NCI-H1417 (cell line): Measurements from ENCODE around the gene EIF3I.
"Not testable (repeated sequence)": the region's sequence is repeated elsewhere in the genome, so short reads cannot be mapped to it uniquely, and the experiment has no call there.

Source experiments
- DNase-seq, 3 experiments: peaks; one replicate each; lab custom pipeline; 2025; lab: John Stamatoyannopoulos, UW

Gene EIF3I

DNA sequence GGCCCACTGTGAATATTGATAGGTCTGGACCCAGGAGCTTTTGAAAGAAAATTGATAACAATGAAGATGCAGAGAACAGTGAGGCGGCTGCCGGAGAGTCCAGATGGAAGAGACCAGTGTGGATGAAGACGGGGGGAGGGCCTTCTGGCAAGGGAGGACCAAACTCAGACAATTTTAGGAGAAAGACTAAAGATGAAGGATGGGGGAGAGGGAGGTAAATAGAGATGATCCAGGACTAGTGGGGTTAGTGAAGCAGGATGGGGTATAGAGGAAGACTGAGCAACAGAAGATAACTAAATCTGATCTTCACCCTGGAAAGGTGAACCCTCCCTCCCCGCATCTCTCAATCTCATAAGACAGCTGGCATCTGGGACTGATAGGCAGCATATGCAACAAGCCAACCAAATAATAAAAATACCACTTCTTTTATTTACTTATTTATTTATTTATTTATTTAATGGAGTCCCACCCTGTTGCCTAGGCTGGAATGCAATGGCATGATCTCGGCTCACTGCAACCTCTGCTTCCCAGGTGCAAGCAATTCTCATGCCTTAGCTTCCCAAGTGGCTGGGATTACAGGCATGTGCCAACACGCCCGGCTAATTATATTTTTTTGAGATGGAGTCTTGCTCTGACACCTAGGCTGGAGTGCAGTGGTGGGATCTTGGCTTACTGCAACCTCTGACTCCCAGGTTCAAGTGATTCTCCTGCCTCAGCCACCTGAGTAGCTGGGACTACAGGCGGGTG lies 10.5 kb downstream of the EIF3I start:
- peak in 2 of 3 experiments; percentile 20 to 54 for DNase-seq

GRCh38 chr1:32234792-32235191 lies 12.6 kb downstream of the EIF3I start:
- no peak for DNase-seq

DNA sequence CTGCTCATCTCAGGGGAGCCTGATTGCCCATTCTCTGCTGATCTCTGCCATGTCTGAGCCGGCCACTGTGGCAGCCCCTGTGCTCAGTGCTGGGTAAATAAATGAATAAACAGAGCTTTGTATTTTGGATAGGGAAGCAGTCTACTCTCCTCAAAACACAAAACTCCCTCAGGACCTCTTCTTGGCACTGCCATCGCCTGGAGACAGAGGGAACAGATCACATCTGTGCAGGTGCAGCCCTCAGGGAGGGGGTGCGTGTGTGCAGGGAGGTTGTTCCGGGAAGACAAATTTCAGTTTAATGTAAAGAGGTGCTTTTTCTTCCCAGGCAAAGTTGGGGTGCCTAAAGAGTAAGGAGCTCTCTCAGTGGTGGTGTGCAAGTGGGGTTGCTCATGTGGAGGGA lies 17.1 kb downstream of the EIF3I start:
- DNase-seq, result peak; percentile 62 to 80 (median 74)

GRCh38 chr1:32239790-32240139 lies 17.6 kb downstream of the EIF3I start:
- DNase-seq, result peak; percentile 60 to 85 (median 84)

DNA sequence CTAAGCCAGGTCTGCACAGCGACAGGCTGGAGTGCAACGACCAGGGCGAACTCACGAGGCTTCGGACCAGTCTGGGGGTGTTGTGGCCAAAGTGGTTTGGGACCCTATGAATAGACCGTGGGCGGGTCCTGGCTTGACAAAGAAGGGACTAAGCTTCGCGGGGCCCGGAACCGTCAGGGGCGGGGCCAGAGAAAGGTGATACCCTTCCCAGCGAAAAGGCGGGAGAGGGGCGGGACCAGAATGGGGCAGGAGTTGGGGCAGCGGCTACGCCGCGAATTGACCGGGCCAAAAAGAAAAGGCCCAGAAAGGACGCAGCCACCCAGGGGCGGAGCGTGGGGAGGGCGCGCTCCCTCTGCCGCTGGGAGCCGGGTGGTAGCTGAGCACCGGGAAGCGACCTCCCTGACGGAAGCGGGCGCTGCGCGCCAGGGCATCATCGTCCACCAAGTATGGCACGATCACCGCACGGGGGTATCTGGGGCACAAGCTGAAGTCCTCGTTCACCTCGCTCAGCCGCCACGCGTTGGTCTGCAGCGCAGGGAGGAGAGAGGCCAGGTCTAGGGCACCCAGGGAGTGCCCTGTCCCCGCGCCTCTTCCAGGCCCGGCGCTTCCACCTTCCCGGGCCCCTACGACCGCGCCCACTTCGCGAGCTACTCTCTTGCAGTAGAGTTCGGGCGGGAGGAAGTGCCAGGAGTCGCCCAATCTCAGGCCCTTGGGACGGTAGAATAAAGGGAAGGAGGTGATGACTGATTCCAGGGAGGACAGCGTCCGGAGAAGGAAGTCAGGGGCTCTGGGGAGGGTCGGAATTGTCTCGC lies 18.1 kb downstream of the EIF3I start:
- DNase-seq, result peak; percentile 86 to 92 (median 92)

DNA sequence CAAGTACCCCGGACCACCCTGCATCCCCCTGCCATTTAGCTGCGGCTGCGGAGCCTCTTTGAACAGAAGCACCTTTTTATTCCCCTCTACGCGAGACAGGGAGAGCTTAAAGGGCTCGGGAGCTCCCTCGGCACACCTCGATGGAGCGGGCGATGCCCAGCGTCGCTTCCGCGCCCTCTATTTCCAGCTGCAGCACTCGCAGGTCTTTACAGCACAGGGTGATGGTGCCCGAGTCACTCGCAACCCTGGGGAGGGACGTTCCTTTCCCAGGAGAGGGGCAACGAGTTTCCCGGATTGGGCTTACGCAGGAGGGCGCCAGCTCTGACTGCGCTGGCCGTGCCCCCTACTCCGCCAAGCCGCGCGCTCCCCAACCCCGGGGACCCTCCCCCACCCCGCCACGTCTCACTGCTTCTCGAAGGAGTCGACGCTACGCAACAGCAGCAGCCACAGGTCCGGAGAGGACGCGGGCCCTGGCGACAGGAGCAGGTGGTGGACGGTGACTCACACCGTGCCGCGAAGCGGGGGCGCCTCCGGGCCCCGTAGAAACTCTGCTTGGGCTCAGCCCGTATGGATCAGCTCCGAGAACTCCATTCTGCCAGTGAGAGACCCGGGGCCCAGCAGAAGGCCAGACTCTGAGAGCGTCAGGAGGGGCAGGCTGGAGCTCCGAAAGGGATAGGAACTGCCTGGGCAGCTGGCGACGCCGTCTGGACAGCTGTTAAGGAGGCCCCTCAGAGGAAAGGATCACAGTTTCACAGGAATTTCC lies 19.0 kb downstream of the EIF3I start:
- peak; percentile 75 to 87 (median 82) for DNase-seq

GRCh38 chr1:32242341-32242851 lies 20.2 kb downstream of the EIF3I start:
- DNase-seq, result peak in 1 of 3 experiments; percentile 28

DNA sequence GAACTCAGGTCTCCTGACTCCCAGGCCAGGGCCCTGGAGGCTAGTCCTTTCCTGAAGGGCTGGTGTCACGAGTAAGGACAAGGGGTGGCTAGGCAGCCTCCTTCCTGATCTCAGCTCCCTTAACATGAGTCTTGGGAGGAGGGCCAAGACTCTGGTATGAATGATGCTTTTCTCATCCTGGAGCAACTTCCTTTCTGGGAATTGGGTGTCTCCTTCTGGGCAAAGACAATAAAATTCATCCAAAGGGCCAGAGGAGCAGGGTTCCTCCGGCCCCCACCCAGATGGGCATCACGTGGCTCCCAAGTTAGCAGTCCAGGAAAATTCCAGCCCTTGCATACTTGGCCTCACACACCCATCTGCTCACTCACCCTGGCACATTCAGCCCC lies 24.7 kb downstream of the EIF3I start, which contains the start of gene FAM167B:
Gene FAM167B, plus strand, starts transcription at position 335 of the 386 bp plus-strand sequence. CDS start 200 bp downstream, outside the sequence.
- DNase-seq, result no peak

GRCh38 chr1:32247452-32247851 lies 25.2 kb downstream of the EIF3I start:
- DNase-seq, result no peak

DNA sequence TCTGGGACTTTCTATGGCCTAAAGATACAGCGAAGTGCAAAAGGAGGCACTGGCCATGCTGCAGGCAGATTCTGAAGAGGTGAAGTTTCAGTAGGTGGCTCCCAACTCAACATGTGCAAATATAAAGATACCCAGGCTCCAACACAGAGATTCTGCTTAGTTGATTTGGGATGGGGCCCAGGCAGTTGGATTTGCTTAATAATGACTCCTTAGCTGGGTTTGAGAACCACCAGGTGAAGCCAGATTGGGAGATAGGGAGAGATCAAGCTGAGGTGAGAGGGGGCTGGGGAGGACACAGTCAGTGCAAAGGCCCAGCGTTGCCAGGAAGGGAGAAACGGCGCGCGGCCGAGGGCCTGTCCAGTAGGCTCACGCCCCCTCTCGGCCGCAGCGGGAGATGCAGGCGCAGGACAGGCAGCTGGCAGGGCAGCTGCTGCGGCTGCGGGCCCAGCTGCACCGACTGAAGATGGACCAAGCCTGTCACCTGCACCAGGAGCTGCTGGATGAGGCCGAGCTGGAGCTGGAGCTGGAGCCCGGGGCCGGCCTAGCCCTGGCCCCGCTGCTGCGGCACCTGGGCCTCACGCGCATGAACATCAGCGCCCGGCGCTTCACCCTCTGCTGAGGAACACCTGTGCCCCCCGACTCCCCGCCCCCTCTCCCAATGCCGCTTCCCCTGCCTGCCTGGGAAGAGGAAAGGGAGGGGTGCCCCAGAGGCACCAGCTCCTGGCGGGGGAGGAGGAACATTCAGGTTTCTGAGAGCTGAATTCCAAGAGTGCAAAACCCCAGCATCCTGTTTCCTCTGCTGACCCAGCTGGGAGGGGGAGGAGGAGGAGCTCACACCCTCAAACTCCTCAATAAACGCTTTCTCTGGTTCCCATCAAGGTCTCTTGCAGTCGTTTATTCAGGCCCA lies 26.0 kb downstream of the EIF3I start:
- DNase-seq, result peak; percentile 77 to 88 (median 77)

- DNase-seq, result peak in 1 of 3 experiments; percentile 11
These were observed 27.8 kb downstream of the EIF3I start for GRCh38 chr1:32249831-32250525.

DNA sequence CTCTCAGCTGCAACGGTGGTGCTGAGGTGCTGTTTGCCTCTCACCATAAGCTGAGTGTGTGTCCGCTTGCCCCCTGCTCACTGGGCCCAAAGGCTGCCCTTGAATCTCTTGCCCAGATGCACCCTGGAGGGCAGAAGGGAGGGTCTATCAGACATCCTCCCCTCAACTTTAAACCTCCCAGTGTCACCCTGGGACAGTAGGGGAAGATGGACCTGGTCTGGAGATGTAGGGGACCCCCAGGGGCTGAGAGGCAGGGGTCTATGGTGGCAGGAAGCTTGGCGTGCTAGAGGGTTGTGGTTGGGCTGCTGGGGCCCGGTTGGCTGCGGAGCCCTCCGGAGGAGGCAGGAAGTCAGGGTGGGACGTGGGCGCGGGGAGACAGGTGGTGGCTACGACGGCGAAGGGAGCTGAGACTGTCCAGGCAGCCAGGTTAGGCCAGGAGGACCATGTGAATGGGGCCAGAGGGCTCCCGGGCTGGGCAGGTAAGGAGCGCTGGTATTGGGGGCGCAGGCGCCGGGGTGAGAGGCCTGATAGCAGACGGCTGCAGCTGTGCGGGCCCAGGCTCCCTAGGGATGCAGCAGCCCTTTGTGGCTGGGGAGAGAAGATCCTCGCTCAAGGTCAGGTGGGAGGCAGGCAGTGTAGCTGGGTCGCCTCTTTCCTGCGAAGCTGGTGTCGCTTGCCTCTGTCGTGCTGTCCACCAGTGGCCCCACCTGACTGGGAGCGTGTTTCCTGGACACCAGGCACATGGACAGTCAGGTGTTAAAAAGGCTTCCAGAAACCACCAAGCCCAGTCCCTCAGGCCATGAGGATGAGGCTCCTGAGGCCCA lies 28.9 kb downstream of the EIF3I start, which contains the start of gene LCK:
Gene LCK, plus strand, starts transcription at position 373 of the 824 bp plus-strand sequence. CDS start 23,065 bp downstream, outside the sequence.
- DNase-seq, result no peak

DNA sequence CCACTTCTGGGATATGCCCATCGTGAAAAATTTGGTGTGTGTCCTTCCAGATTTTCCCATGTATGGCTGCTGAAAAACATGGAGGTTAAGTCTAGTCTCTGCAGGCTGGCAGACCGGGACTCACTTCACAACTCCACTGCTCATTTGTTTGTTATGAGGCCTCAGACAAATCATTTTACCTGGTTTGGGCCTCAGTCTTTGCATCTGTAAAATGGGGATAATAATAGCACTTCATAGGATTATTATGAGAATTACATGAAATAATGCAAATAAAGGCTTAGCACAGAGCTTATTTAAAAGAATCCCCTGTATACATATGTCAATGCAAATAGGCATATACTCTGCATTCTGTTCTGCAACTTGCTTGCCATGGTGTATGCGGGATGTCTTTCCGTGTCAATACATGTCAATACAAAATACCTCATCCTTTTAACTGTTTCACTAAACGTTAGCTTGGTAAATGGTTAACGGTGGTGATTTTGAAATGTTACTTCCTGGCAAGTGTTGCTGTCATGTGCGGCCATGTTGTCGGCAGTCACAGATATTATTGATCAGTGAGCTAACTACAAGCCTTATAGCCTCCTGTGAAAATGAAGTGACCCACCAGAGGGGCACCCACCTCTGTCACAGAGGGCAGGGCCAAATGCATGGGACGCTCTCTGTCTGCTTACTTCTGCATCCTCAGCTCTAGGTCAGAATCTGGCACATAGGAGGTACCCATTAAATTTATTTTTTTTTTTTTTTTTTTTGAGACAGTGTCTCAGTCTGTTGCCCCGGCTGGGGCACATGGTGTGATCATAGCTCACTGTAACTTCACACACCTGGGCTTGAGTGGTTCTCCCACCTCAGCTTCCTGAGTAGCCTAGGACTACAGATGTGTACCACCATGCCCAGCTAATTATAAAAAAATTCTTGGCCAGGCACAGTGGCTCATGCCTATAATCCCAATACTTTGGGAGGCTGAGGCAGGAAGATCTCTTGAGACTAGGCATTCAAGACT lies 33.2 kb downstream of the EIF3I start:
- DNase-seq, result no peak

DNA sequence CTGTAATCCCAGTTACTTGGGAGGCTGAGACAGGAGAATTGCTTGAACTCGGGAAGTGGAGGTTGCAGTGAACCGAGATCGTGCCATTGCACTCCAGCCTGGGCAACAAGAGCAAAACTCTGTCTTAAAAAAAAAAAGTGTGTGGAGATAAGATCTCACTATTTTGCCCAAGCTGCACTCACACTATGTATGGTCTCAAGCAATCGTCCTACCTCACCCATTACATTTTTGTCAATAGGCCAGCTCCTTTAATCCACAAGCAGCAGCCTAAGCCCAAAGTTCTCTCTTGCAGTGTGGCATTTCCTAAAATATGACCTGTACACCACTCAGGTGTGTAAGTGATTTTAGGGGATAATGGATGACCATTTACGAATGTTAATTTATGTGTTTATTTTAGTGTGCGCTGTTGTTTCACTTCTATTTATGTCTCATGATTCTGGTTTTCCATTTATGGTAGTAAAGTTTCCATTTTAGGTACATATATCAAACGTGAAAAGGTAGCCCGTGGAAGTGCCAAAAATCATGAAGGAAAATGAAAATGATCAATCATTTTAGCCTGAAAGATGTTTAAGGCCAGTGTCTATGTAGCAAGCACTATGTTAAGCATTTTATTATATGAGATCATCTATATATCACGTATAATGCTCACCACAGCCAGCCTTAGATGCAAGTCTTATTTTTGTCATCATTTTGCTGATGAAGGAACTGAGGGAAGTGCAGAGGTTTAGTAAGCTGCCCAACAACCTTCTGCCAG lies 34.4 kb downstream of the EIF3I start:
- no peak for DNase-seq

DNA sequence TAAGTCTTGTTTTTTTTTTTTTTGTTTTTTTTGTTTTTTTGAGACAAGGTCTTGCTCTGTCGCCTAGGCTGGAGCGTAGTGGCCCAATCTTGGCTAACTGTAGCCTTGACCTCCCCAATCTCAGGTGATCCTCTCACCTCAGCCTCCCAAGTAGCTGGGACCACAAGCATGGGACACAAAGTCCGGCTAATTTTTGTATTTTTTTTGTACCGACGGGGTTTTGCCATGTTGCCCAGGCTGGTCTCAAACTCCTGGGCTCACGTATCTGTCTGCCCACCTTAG lies 35.0 kb downstream of the EIF3I start:
- DNase-seq, result no peak

GRCh38 chr1:32263236-32263593 lies 41.0 kb downstream of the EIF3I start:
- not testable (repeated sequence) for DNase-seq

DNA sequence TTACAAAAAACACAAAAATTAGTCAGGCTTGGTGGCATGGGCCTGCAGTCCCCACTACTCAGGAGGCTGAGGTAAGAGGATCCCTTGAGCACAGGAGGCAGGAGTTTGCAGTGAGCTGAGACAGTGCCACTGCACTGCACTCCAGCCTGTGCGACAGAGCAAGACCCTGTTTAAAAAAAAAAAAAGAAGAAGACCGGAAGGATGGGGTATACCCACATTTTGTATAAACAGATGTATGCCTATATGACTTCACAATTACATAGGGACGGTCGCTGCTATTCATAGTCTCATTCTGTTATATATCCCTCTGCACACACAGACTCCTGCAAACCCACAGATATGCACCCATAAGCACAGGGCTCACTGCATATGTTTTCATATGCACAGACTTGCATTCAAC lies 41.5 kb downstream of the EIF3I start:
- DNase-seq, result no peak

DNA sequence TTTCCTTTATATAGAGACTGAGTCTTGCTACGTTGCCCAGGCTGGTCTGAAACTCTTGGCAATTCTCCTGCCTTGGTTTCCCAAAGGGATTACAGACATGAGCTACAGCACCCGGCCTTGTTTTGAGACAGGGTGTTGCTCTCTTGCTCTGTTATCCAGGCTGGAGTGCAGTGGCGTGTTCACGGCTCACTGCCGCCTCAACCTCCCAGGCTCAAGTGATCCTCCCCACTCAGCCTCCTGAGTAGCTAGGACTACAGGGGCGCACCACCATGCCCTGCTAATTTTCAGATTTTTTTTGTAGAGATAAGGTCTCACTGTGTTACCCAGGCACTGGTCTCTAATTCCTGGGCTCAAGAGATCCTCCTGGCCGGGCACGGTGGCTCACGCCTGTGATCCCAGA lies 43.6 kb downstream of the EIF3I start:
- DNase-seq, result no peak
